ENCODE measurements around the gene RCOR3.
"Not testable (repeated sequence)": the region's sequence is repeated elsewhere in the genome, so short reads cannot be mapped to it uniquely, and the experiment has no call there.

Gene RCOR3

GRCh38 chr1:211348547-211348946 is 89.4 kb downstream of the RCOR3 start:
- ATAC-seq (ENCODE audit: insufficient read depth, low read depth) = no peak

GRCh38 chr1:211349741-211350140 is 90.6 kb downstream of the RCOR3 start:
- Histone ChIP-seq H3K36me3 (ENCODE audit: insufficient read depth, low read length) (no peaks in the 10 kb centered on the region), H3K4me2 (ENCODE audit: insufficient read depth, low read length) (no peak overlapping the region), H3K4me3 (ENCODE audit: low read depth in 1 of 2, low read length in 2 of 2) (no peak overlapping the region), H3K9ac (ENCODE audit: low read depth, low read length) (no peak overlapping the region), H2AFZ (ENCODE audit: low read depth, low read length) (no peak overlapping the region), H3K4me1 (ENCODE audit: insufficient read depth, low read length) (peaks cover 15% of the 10 kb centered on the region), H3K27ac (ENCODE audit: low read length) (no peak overlapping the region), H4K20me1 (ENCODE audit: insufficient read depth, low read length) (no peaks in the 10 kb centered on the region), H3K27me3 (ENCODE audit: insufficient read depth, low read length, poor library complexity) (no peaks in the 10 kb centered on the region), H3K79me2 (ENCODE audit: insufficient read depth, low read length) (no peaks in the 10 kb centered on the region), H3K9me3 (ENCODE audit: insufficient read depth, low read length, severe bottlenecking) (peaks cover 5% of the 10 kb centered on the region)
- DNase-seq (no peak), ATAC-seq (ENCODE audit: insufficient read depth, low read depth) (no peak)
- TF ChIP-seq EZH2 (IDR thresholded peaks at IDR 0.05; ENCODE audit: borderline replicate concordance, low read depth, low read length, severe bottlenecking) (no peak), CTCF (IDR thresholded peaks at IDR 0.05; ENCODE audit: borderline replicate concordance, extremely low read depth, low read length, poor library complexity, severe bottlenecking) (no peak)

More at GRCh38 chr1:211348547-211348946, 89.4 kb downstream of the RCOR3 start:
- Histone ChIP-seq H2AFZ (ENCODE audit: low read depth, low read length) (no peak overlapping the region), H3K27ac (ENCODE audit: low read length) (no peak overlapping the region), H3K4me2 (ENCODE audit: insufficient read depth, low read length) (no peak overlapping the region), H4K20me1 (ENCODE audit: insufficient read depth, low read length) (no peaks in the 10 kb centered on the region), H3K9ac (ENCODE audit: low read depth, low read length) (no peak overlapping the region), H3K27me3 (ENCODE audit: insufficient read depth, low read length, poor library complexity) (no peaks in the 10 kb centered on the region), H3K4me3 (ENCODE audit: low read depth in 1 of 2, low read length in 2 of 2) (no peak overlapping the region), H3K4me1 (ENCODE audit: insufficient read depth, low read length) (peaks cover 12% of the 10 kb centered on the region), H3K36me3 (ENCODE audit: insufficient read depth, low read length) (no peaks in the 10 kb centered on the region), H3K79me2 (ENCODE audit: insufficient read depth, low read length) (no peaks in the 10 kb centered on the region), H3K9me3 (ENCODE audit: insufficient read depth, low read length, severe bottlenecking) (peaks cover 5% of the 10 kb centered on the region)
- TF ChIP-seq EZH2 (IDR thresholded peaks at IDR 0.05; ENCODE audit: borderline replicate concordance, low read depth, low read length, severe bottlenecking) = no peak
- no peak for TF ChIP-seq CTCF (IDR thresholded peaks at IDR 0.05; ENCODE audit: borderline replicate concordance, extremely low read depth, low read length, poor library complexity, severe bottlenecking)
- DNase-seq = no peak

GRCh38 chr1:211352055-211352454 is 92.9 kb downstream of the RCOR3 start:
- not testable (repeated sequence) for H4K20me1 ChIP-seq (ENCODE audit: insufficient read depth, low read length); H3K36me3 ChIP-seq (ENCODE audit: insufficient read depth, low read length); H3K4me3 ChIP-seq (ENCODE audit: low read depth in 1 of 2, low read length in 2 of 2); H3K27me3 ChIP-seq (ENCODE audit: insufficient read depth, low read length, poor library complexity); H2AFZ ChIP-seq (ENCODE audit: low read depth, low read length); H3K4me2 ChIP-seq (ENCODE audit: insufficient read depth, low read length); DNase-seq; H3K9me3 ChIP-seq (ENCODE audit: insufficient read depth, low read length, severe bottlenecking); H3K79me2 ChIP-seq (ENCODE audit: insufficient read depth, low read length); ATAC-seq (ENCODE audit: insufficient read depth, low read depth); H3K9ac ChIP-seq (ENCODE audit: low read depth, low read length); H3K27ac ChIP-seq (ENCODE audit: low read length)
- H3K4me1 ChIP-seq (ENCODE audit: insufficient read depth, low read length) = peaks cover 15% of the 10 kb centered on the region

- no peak for ATAC-seq (ENCODE audit: insufficient read depth, low read depth)
- TF ChIP-seq CTCF (IDR thresholded peaks at IDR 0.05; ENCODE audit: borderline replicate concordance, extremely low read depth, low read length, poor library complexity, severe bottlenecking) (no peak), EZH2 (IDR thresholded peaks at IDR 0.05; ENCODE audit: borderline replicate concordance, low read depth, low read length, severe bottlenecking) (no peak)
- no peak overlapping the region for H3K27ac ChIP-seq (ENCODE audit: low read length)
- no peak overlapping the region for H3K4me2 ChIP-seq (ENCODE audit: insufficient read depth, low read length)
- no peak overlapping the region for H2AFZ ChIP-seq (ENCODE audit: low read depth, low read length)
- no peak for DNase-seq
- no peaks in the 10 kb centered on the region for H4K20me1 ChIP-seq (ENCODE audit: insufficient read depth, low read length)
- H3K9me3 ChIP-seq (ENCODE audit: insufficient read depth, low read length, severe bottlenecking) = peaks cover 5% of the 10 kb centered on the region
- peaks cover 15% of the 10 kb centered on the region for H3K4me1 ChIP-seq (ENCODE audit: insufficient read depth, low read length)
- no peak overlapping the region for H3K9ac ChIP-seq (ENCODE audit: low read depth, low read length)
- H3K27me3 ChIP-seq (ENCODE audit: insufficient read depth, low read length, poor library complexity) = no peaks in the 10 kb centered on the region
- no peaks in the 10 kb centered on the region for H3K79me2 ChIP-seq (ENCODE audit: insufficient read depth, low read length)
- H3K4me3 ChIP-seq (ENCODE audit: low read depth in 1 of 2, low read length in 2 of 2) = no peak overlapping the region
- no peaks in the 10 kb centered on the region for H3K36me3 ChIP-seq (ENCODE audit: insufficient read depth, low read length)
Observed at GRCh38 chr1:211352465-211352864, 93.3 kb downstream of the RCOR3 start.

Measured in DND-41 (cell line).